MCF 10A (cell line): ENCODE measurements around the gene SIGLEC11. TPM values are rescaled to one million over a fixed set of nuclear protein-coding genes. Genes with fewer than 3 reads are reported as not detected.

Source experiments
- BruUV-seq: library from RNA; stranded (reverse); fragments of 400-500 nt; replicated peaks from 2 replicates; lab custom pipeline; 2021; lab: Mats Ljungman, UMichigan
- CTCF ChIA-PET: fragments of 300-600 bp; sonication (Branson Sonifier 250); formaldehyde crosslinking; extraction: SDS; loops from one replicate; lab custom pipeline; 2021; ENCODE audit warnings: antibody characterized with exemption, inconsistent platforms; lab: Yijun Ruan, JAX
- POLR2A ChIA-PET: fragments of 300-600, 350-650 bp; sonication (Branson Sonifier 250); formaldehyde crosslinking; extraction: SDS; loops from one replicate; lab custom pipeline; 2020; ENCODE audit warnings: antibody characterized with exemption, inconsistent platforms; lab: Yijun Ruan, JAX
- DNase-seq: peaks from one replicate; pipeline ENCODE4 v3.0.0-alpha.2; 2018; ENCODE audit not compliant: unreplicated experiment
- H3K27ac Mint-ChIP-seq: one replicate; pipeline ENCODE4 v1.8.0; 2022; ENCODE audit warnings: mild to moderate bottlenecking, low read depth, mixed read lengths; ENCODE audit not compliant: unreplicated experiment
- H3K27me3 Mint-ChIP-seq: one replicate; pipeline ENCODE4 v1.8.0; 2022; ENCODE audit warnings: mixed read lengths; ENCODE audit not compliant: insufficient read depth, unreplicated experiment
- H3K36me3 Mint-ChIP-seq: one replicate; pipeline ENCODE4 v1.8.0; 2022; ENCODE audit warnings: mild to moderate bottlenecking, moderate library complexity, mixed read lengths; ENCODE audit not compliant: insufficient read depth, unreplicated experiment
- H3K4me1 Mint-ChIP-seq: one replicate; pipeline ENCODE4 v1.8.0; 2022; ENCODE audit warnings: mixed read lengths; ENCODE audit not compliant: insufficient read depth, unreplicated experiment
- H3K4me3 Mint-ChIP-seq: one replicate; pipeline ENCODE4 v1.8.0; 2022; ENCODE audit warnings: mild to moderate bottlenecking, moderate library complexity, mixed read lengths; ENCODE audit not compliant: unreplicated experiment
- H3K9me3 Mint-ChIP-seq: one replicate; pipeline ENCODE4 v1.8.0; 2022; ENCODE audit warnings: mixed read lengths; ENCODE audit not compliant: unreplicated experiment
- intact Hi-C: fragments of 100-400 bp; cut with micrococcal nuclease; formaldehyde crosslinking; loops from 2 replicates; pipeline ENCODE4 v1.14.1; 2022
- total RNA-seq: library from RNA; stranded (reverse); gene quantifications from 2 replicates; pipeline ENCODE4 v1.2.3, GENCODE V29; 2022
- TF ChIP-seq, protein P1 (sequence below): fragments of 200-600 bp; IDR thresholded peaks from one replicate; pipeline ENCODE4 v1.8.0; 2022; ENCODE audit warnings: antibody characterized with exemption, mild to moderate bottlenecking; ENCODE audit not compliant: unreplicated experiment

The SIGLEC11 gene
- total RNA-seq, 1 experiment from 2014 or later, result not detected

DNA sequence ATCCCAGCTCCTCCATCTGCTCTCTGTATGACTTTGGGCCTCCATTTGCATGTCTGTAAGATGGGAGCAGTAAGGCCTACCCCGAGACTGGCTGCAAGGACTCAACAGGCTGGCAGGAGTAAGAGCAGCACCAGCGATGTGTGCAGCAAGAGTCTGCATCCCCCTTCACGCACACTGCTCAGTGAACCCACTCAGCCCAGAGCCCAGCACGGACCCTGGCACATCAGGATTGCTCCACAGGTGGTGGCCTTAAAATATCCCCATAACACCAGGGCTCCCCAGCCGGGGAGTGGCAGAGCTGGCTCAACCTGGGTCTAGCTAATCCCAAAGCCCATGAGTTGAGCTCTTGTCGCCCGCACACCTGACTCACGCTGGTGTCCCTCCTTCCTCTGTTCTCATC is 40.8 kb upstream of the SIGLEC11 start:
- peaks cover 11% of the 10 kb centered on the region for H3K4me1 Mint-ChIP-seq
- peaks cover 75% of the 10 kb centered on the region for H3K36me3 Mint-ChIP-seq
- no peak overlapping the region for H3K27ac Mint-ChIP-seq
- ChIA-PET POLR2A (interaction anchor here (0.6 kb wide), 1 partner anchor 8 kb away, joined by 3 read pairs; no protein-coding TSS in a partner anchor), CTCF (interaction anchor here (0.6 to 1.1 kb wide), 2 partner anchors 64 to 97 kb away, joined by 3 read pairs; no protein-coding TSS in a partner anchor)
- TF ChIP-seq, protein P1, sequence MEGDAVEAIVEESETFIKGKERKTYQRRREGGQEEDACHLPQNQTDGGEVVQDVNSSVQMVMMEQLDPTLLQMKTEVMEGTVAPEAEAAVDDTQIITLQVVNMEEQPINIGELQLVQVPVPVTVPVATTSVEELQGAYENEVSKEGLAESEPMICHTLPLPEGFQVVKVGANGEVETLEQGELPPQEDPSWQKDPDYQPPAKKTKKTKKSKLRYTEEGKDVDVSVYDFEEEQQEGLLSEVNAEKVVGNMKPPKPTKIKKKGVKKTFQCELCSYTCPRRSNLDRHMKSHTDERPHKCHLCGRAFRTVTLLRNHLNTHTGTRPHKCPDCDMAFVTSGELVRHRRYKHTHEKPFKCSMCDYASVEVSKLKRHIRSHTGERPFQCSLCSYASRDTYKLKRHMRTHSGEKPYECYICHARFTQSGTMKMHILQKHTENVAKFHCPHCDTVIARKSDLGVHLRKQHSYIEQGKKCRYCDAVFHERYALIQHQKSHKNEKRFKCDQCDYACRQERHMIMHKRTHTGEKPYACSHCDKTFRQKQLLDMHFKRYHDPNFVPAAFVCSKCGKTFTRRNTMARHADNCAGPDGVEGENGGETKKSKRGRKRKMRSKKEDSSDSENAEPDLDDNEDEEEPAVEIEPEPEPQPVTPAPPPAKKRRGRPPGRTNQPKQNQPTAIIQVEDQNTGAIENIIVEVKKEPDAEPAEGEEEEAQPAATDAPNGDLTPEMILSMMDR, result no peak
- no peak for DNase-seq
- H3K4me3 Mint-ChIP-seq, result no peak overlapping the region
- intact Hi-C loops, result no loop called here
- no peaks in the 10 kb centered on the region for H3K9me3 Mint-ChIP-seq
- H3K27me3 Mint-ChIP-seq, result no peaks in the 10 kb centered on the region
- BruUV-seq, result no TSS peak

DNA sequence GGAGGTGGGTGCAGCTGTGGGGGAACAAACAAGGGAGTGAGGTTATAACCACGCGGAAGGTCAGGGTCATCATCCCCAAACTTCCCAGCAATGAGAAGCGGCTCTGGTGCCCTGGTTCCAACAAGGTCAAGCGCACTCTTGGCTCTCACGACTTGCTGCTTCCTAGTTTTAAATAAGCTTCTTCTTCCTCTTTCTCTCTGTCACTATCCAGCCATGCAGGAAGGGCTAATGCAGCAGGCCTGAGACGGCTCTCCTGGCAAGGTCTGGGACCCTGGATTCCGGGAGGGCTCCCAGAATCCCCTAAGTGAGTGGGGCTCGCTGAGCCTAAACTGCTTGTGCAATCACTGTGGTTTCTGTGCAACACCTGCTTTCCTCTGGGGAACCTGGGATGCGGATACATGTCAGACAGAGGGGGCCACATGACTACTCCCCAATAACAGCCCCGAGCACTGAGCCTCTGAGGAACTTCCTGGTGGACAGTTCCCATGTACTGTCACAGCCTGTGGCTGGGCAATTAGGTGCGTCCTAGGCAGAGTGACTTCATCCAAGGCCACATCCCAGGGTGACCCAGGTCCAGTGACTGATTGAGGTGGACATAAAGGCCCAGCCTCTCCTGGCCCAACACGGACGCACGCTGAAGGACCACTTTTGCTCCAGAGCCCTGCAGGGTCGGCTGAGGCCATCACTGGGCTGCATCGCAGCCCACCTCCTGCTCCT is 40.0 kb upstream of the SIGLEC11 start:
- intact Hi-C loops, result no loop called here
- CTCF ChIA-PET, result interaction anchor here (0.9 kb wide), 1 partner anchor 135 kb away, joined by 3 read pairs; no protein-coding TSS in a partner anchor
- DNase-seq, result no peak
- POLR2A ChIA-PET, result no interaction called here
- BruUV-seq, result no TSS peak
- H3K4me3 Mint-ChIP-seq, result no peak overlapping the region
- TF ChIP-seq, protein P1, result no peak
- H3K36me3 Mint-ChIP-seq, result peaks cover 83% of the 10 kb centered on the region
- H3K4me1 Mint-ChIP-seq, result peaks cover 11% of the 10 kb centered on the region
- no peaks in the 10 kb centered on the region for H3K9me3 Mint-ChIP-seq
- no peak overlapping the region for H3K27ac Mint-ChIP-seq
- no peaks in the 10 kb centered on the region for H3K27me3 Mint-ChIP-seq

GRCh38 chr19:50000038-50000840 is 39.3 kb upstream of the SIGLEC11 start:
- DNase-seq, result no peak
- no TSS peak for BruUV-seq
- peaks cover 11% of the 10 kb centered on the region for H3K4me1 Mint-ChIP-seq
- H3K27ac Mint-ChIP-seq, result no peak overlapping the region
- peaks cover 83% of the 10 kb centered on the region for H3K36me3 Mint-ChIP-seq
- CTCF ChIA-PET, result interaction anchor here (0.9 to 1.2 kb wide), 2 partner anchors 136 kb away, joined by 3 to 4 read pairs; no protein-coding TSS in a partner anchor
- POLR2A ChIA-PET, result interaction anchor here (0.6 kb wide), 1 partner anchor 22 kb away, joined by 3 read pairs; no protein-coding TSS in a partner anchor
- intact Hi-C loops, result no loop called here
- H3K4me3 Mint-ChIP-seq, result no peak overlapping the region
- TF ChIP-seq, protein P1, result no peak
- no peaks in the 10 kb centered on the region for H3K9me3 Mint-ChIP-seq
- H3K27me3 Mint-ChIP-seq, result no peaks in the 10 kb centered on the region
